B cell (primary cell): ENCODE measurements around the gene TCERG1L. TPM values are rescaled to one million over a fixed set of nuclear protein-coding genes. Genes with fewer than 3 reads are reported as not detected.

Source experiments
- ATAC-seq: fragments of 200-7000 bp; cut with Tn5 transposase; one replicate; pipeline ENCODE4 v1.10.0; 2021; ENCODE audit warnings: low read depth, mild to moderate bottlenecking, moderate number of reproducible peaks, moderate library complexity
- CTCF ChIA-PET: fragments of 350-600 bp; sonication (Branson Sonifier 250); formaldehyde crosslinking; loops from one replicate; lab custom pipeline; 2021; ENCODE audit warnings: antibody characterized with exemption, inconsistent platforms; lab: Charles Lee
- POLR2A ChIA-PET: fragments of 350-600 bp; sonication (Branson Sonifier 250); formaldehyde crosslinking; loops from one replicate; lab custom pipeline; 2021; ENCODE audit warnings: antibody characterized with exemption; lab: Charles Lee
- DNase-seq: peaks from one replicate; pipeline ENCODE4 v3.0.0; 2013
- H2AFZ ChIP-seq: 2 replicates; pipeline ENCODE4 v1.6.1; 2012; ENCODE audit warnings: mild to moderate bottlenecking, low read depth, low read length; ENCODE audit not compliant: insufficient read depth, poor library complexity, severe bottlenecking
- H3K27ac ChIP-seq, 2 donors: 1 replicate in 1 of 2; 2 replicates in 1 of 2; pipeline ENCODE4 v1.5.1; 2012 to 2013; ENCODE audit warnings: low read length in 2 of 2, mild to moderate bottlenecking in 2 of 2, moderate library complexity in 1 of 2
- H3K27me3 ChIP-seq, 4 experiments: fragments of 200-600 bp in 1 of 4; sonication (generic) in 1 of 4; replicated peaks in 1 of 4; 1 replicate in 2 of 4; 2 replicates in 2 of 4; pipeline versions ENCODE4 v1.6.1 to v1.7.0; 2013 to 2016; ENCODE audit warnings: low read length in 3 of 4, mild to moderate bottlenecking in 2 of 4, mixed read lengths in 1 of 4, moderate library complexity in 1 of 4; ENCODE audit not compliant: insufficient read depth in 4 of 4, control insufficient read depth in 3 of 4; ENCODE audit errors: control extremely low read depth in 1 of 4
- H3K36me3 ChIP-seq, 2 experiments: replicated peaks in 1 of 2; 1 replicate in 1 of 2; 2 replicates in 1 of 2; pipeline versions ENCODE4 v1.6.1 to v1.7.1; 2013; ENCODE audit warnings: low read length in 1 of 2; ENCODE audit not compliant: insufficient read depth in 2 of 2, control insufficient read depth in 1 of 2; ENCODE audit errors: control extremely low read depth in 1 of 2, extremely low read depth in 1 of 2
- H3K4me1 ChIP-seq, 2 donors: fragments of 200-600 bp in 1 of 2; sonication (generic) in 1 of 2; 1 replicate in 1 of 2; 2 replicates in 1 of 2; pipeline versions ENCODE4 v1.5.1 to v1.6.1; 2013 to 2017; ENCODE audit warnings: low read length in 2 of 2; ENCODE audit not compliant: control insufficient read depth in 2 of 2, insufficient read depth in 2 of 2
- H3K4me2 ChIP-seq: replicated peaks from 2 replicates; pipeline ENCODE3; 2012; ENCODE audit warnings: mild to moderate bottlenecking, low read depth, low read length; ENCODE audit not compliant: poor library complexity, severe bottlenecking
- H3K4me3 ChIP-seq, 5 experiments: fragments of 200-600 bp in 1 of 5; sonication (generic) in 1 of 5; 1 replicate in 3 of 5; 2 replicates in 2 of 5; pipeline versions ENCODE4 v1.5.1 to v1.7.0; 2011 to 2016; ENCODE audit warnings: low read length in 4 of 5, mild to moderate bottlenecking in 4 of 5, low read depth in 2 of 5, control low read depth in 1 of 5, moderate library complexity in 1 of 5; ENCODE audit not compliant: insufficient read depth in 1 of 5; ENCODE audit errors: control extremely low read depth in 1 of 5, extremely low read depth in 1 of 5
- H3K79me2 ChIP-seq: fragments of 200-600 bp; sonication (generic); one replicate; pipeline ENCODE4 v1.6.0; 2016; ENCODE audit warnings: low read length; ENCODE audit not compliant: control insufficient read depth, insufficient read depth
- H3K9ac ChIP-seq: fragments of 200-600 bp; sonication (generic); 2 replicates; pipeline ENCODE4 v1.6.1; 2017; ENCODE audit warnings: mild to moderate bottlenecking, low read length, moderate library complexity
- H3K9me3 ChIP-seq, 3 donors: one replicate each; pipeline versions ENCODE4 v1.6.1 to v1.7.1; 2013; ENCODE audit warnings: low read length in 2 of 3; ENCODE audit not compliant: control insufficient read depth in 2 of 3, insufficient read depth in 1 of 3; ENCODE audit errors: control extremely low read depth in 1 of 3
- H4K20me1 ChIP-seq: 2 replicates; pipeline ENCODE4 v1.6.0; 2012; ENCODE audit warnings: mild to moderate bottlenecking, low read length; ENCODE audit not compliant: insufficient read depth, control insufficient read depth, poor library complexity, severe bottlenecking
- H3K27ac Mint-ChIP-seq: one replicate; pipeline ENCODE4 v1.8.0; 2021; ENCODE audit warnings: mixed read lengths
- H3K27me3 Mint-ChIP-seq: one replicate; pipeline ENCODE4 v1.8.0; 2021; ENCODE audit warnings: mixed read lengths
- H3K4me1 Mint-ChIP-seq: one replicate; pipeline ENCODE4 v1.8.0; 2021; ENCODE audit warnings: mixed read lengths
- H3K4me3 Mint-ChIP-seq: one replicate; pipeline ENCODE4 v1.8.0; 2021; ENCODE audit warnings: mixed read lengths
- H3K9me3 Mint-ChIP-seq: one replicate; pipeline ENCODE4 v1.8.0; 2022; ENCODE audit warnings: mixed read lengths; ENCODE audit not compliant: insufficient read depth
- EZH2 ChIP-seq: IDR thresholded peaks from 2 replicates; pipeline ENCODE4 v1.6.1; 2012; ENCODE audit warnings: borderline replicate concordance, low read depth, mild to moderate bottlenecking, moderate library complexity, low read length; ENCODE audit not compliant: insufficient read depth, poor library complexity, severe bottlenecking
- WGBS: methylation state at CpG from one replicate; pipeline ENCODE4 v1.1.5; 2013; ENCODE audit warnings: missing lambda C conversion rate; ENCODE audit not compliant: insufficient coverage; 5-methylcytosine and 5-hydroxymethylcytosine counted together
- intact Hi-C: fragments of 100-400 bp; cut with micrococcal nuclease; formaldehyde crosslinking; loops from one replicate; pipeline ENCODE4 v1.10.0; 2022
- polyA plus RNA-seq: library from polyadenylated mRNA; depleted of rRNA; stranded (reverse); fragments of >200 nt; gene quantifications from 2 replicates; pipeline ENCODE4 v1.2.3, GENCODE V29; 2012
- total RNA-seq, 2 donors: library from RNA; stranded (reverse); fragments of 120-200 nt in 1 of 2; gene quantifications; 1 replicate in 1 of 2; 2 replicates in 1 of 2; pipeline versions ENCODE4 v1.2.3 to v1.2.4, GENCODE V29; 2013 to 2022
- TF ChIP-seq, protein P1 (sequence below): fragments of 200-600 bp; IDR thresholded peaks from one replicate; pipeline ENCODE4 v1.8.0; 2022; ENCODE audit warnings: antibody characterized with exemption, mild to moderate bottlenecking

The TCERG1L gene
- total and polyA plus RNA-seq, 2 donors (not counting 1 experiment from before 2014, with no cell fraction given): 0.10 TPM; not detected in 1

DNA sequence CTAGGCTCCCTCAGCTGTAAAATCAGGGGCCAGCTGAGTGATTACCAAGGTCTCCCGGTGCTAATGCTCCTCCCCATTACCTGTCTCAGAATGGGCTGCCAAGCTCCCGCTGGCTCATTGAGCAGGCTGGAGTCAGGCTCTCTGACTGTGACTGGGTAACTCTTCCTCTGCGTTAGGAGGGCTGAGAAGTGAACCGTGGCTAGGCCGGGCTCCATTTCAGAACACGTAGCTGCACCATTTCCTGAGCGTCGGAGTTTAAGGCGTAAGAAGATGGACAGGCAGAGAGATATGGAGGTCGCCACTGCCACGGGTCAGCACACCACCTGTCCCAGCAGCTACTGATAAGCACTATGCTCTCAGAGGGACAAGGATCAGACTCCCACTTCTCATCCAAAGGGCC lies 250.3 kb downstream of the TCERG1L start:
- no peaks in the 10 kb centered on the region for H4K20me1 ChIP-seq
- H2AFZ ChIP-seq: no peak overlapping the region
- H3K4me1 ChIP-seq: no peaks in the 10 kb centered on the region
- Mint-ChIP-seq H3K27ac (no peak overlapping the region), H3K27me3 (no peaks in the 10 kb centered on the region), H3K9me3 (no peaks in the 10 kb centered on the region), H3K4me1 (no peaks in the 10 kb centered on the region), H3K4me3 (no peak overlapping the region)
- H3K4me3 ChIP-seq: no peak overlapping the region
- intact Hi-C loops: no loop called here
- no peaks in the 10 kb centered on the region for H3K36me3 ChIP-seq
- H3K9ac ChIP-seq: no peak overlapping the region
- no peak for ATAC-seq
- H3K27ac ChIP-seq: no peak overlapping the region
- ChIA-PET CTCF (no interaction called here), POLR2A (no interaction called here)
- H3K27me3 ChIP-seq: no peaks in the 10 kb centered on the region
- DNase-seq: no peak
- no peaks in the 10 kb centered on the region for H3K79me2 ChIP-seq
- 78% methylated on average over 11 of the region's 11 CpGs for WGBS
- H3K9me3 ChIP-seq: peaks cover 0 to 25% (median 2%) of the 10 kb centered on the region in 3 donors
- no peak for TF ChIP-seq EZH2
- TF ChIP-seq, protein P1, sequence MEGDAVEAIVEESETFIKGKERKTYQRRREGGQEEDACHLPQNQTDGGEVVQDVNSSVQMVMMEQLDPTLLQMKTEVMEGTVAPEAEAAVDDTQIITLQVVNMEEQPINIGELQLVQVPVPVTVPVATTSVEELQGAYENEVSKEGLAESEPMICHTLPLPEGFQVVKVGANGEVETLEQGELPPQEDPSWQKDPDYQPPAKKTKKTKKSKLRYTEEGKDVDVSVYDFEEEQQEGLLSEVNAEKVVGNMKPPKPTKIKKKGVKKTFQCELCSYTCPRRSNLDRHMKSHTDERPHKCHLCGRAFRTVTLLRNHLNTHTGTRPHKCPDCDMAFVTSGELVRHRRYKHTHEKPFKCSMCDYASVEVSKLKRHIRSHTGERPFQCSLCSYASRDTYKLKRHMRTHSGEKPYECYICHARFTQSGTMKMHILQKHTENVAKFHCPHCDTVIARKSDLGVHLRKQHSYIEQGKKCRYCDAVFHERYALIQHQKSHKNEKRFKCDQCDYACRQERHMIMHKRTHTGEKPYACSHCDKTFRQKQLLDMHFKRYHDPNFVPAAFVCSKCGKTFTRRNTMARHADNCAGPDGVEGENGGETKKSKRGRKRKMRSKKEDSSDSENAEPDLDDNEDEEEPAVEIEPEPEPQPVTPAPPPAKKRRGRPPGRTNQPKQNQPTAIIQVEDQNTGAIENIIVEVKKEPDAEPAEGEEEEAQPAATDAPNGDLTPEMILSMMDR: no peak
- H3K4me2 ChIP-seq: no peak overlapping the region

DNA sequence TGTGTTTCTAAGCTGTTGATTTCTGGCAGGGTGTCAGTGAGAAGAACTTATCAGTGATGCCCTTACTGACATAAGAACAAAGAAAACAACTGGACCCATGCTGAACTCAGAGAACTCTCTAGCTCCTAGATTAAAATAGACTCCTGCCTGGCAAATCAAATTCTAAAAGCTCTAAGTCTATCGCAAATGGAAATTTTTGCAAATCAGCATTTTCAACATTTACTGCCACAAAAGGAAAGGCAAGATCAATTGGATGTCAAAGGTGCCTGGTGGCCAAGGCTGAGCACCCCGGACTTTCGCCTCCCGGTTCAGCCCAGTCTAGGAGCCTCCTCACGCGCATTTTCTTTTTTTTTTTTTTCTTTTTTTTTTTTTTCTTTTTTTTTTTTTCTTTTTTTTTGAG lies 251.6 kb downstream of the TCERG1L start:
- no peak overlapping the region for H3K4me3 Mint-ChIP-seq
- no peak overlapping the region for H3K9ac ChIP-seq
- TF ChIP-seq, protein P1: no peak
- no peak for TF ChIP-seq EZH2
- 100% methylated on average over 1 of the region's 6 CpGs for WGBS
- H3K9me3 ChIP-seq: peaks cover 0 to 25% (median 2%) of the 10 kb centered on the region in 3 donors
- no peaks in the 10 kb centered on the region for H3K36me3 ChIP-seq
- no peaks in the 10 kb centered on the region for H3K27me3 ChIP-seq
- ChIA-PET CTCF (no interaction called here), POLR2A (no interaction called here)
- DNase-seq (no peak), ATAC-seq (no peak)
- no peaks in the 10 kb centered on the region for H3K4me1 ChIP-seq
- H3K79me2 ChIP-seq: no peaks in the 10 kb centered on the region
- no peaks in the 10 kb centered on the region for H3K4me1 Mint-ChIP-seq
- intact Hi-C loops: no loop called here
- no peaks in the 10 kb centered on the region for H3K9me3 Mint-ChIP-seq
- no peaks in the 10 kb centered on the region for H4K20me1 ChIP-seq
- no peak overlapping the region for H2AFZ ChIP-seq
- H3K27me3 Mint-ChIP-seq: no peaks in the 10 kb centered on the region
- H3K27ac Mint-ChIP-seq: no peak overlapping the region
- no peak overlapping the region for H3K27ac ChIP-seq
- H3K4me3 ChIP-seq: no peak overlapping the region
- H3K4me2 ChIP-seq: no peak overlapping the region
